ENCODE data around the gene RAD54L.
"Not testable (repeated sequence)": the region's sequence is repeated elsewhere in the genome, so short reads cannot be mapped to it uniquely, and the experiment has no call there.

Gene RAD54L

GRCh38 chr1:46319960-46320914, 72.7 kb downstream of the RAD54L start:
- not testable (repeated sequence) for DNase-seq (ENCODE audit: low read depth)

- DNase-seq (ENCODE audit: low read depth) = not testable (repeated sequence)
These were observed 74.6 kb downstream of the RAD54L start for GRCh38 chr1:46322191-46322590.

- DNase-seq (ENCODE audit: low read depth) = not testable (repeated sequence)
These were observed 77.9 kb downstream of the RAD54L start for GRCh38 chr1:46325285-46326076.

Data from T follicular helper cell (primary cell).